OCI-LY3 (cell line): ENCODE measurements around the gene SELENOM.

Experiments
- H2AFZ ChIP-seq: fragments of 200-600, 300-600 bp; shearing (Covaris generic); 2 replicates; pipeline ENCODE4 v1.6.0; 2014; ENCODE audit warnings: antibody characterized with exemption, low read depth, low read length
- H3K27ac ChIP-seq: fragments of 200-600, 300-600 bp; sonication (generic); 2 replicates; pipeline ENCODE4 v1.5.1; 2014; ENCODE audit warnings: mild to moderate bottlenecking, low read length, moderate library complexity, mixed read lengths
- H3K27me3 ChIP-seq: fragments of 200-600, 300-600 bp; sonication (generic); 2 replicates; pipeline ENCODE4 v1.6.1; 2014; ENCODE audit warnings: low read depth, low read length, mixed read lengths
- H3K36me3 ChIP-seq: fragments of 200-600, 300-600 bp; sonication (generic); replicated peaks from 2 replicates; pipeline ENCODE3; 2014; ENCODE audit warnings: low read depth, low read length, mixed read lengths
- H3K4me1 ChIP-seq: fragments of 300-600, 200-600 bp; sonication (generic); 2 replicates; pipeline ENCODE4 v1.6.1; 2014; ENCODE audit warnings: low read length, mixed read lengths
- H3K4me2 ChIP-seq: fragments of 200-600, 300-600 bp; sonication (generic); 2 replicates; pipeline ENCODE4 v1.6.1; 2014; ENCODE audit warnings: low read length, mixed read lengths
- H3K4me3 ChIP-seq: fragments of 300-600, 200-600 bp; sonication (generic); 2 replicates; pipeline ENCODE4 v1.5.1; 2014; ENCODE audit warnings: antibody characterized with exemption, mild to moderate bottlenecking, low read length, moderate library complexity
- H3K79me2 ChIP-seq: fragments of 300-600, 200-600 bp; shearing (Covaris generic); 2 replicates; pipeline ENCODE4 v1.6.1; 2014; ENCODE audit warnings: mild to moderate bottlenecking, low read length, mixed read lengths
- H3K9ac ChIP-seq: fragments of 300-600, 200-600 bp; shearing (Covaris generic); 2 replicates; pipeline ENCODE4 v1.6.0; 2014; ENCODE audit warnings: mild to moderate bottlenecking, low read length, moderate library complexity
- H3K9me3 ChIP-seq: fragments of 200-600, 300-600 bp; shearing (Covaris generic); 2 replicates; pipeline ENCODE4 v1.6.1; 2014; ENCODE audit warnings: low read length, mixed read lengths; ENCODE audit not compliant: insufficient read depth
- H4K20me1 ChIP-seq: fragments of 200-600, 300-600 bp; sonication (generic); 2 replicates; pipeline ENCODE4 v1.6.1; 2016; ENCODE audit warnings: low read length, mixed read lengths; ENCODE audit not compliant: insufficient read depth
- EZH2phosphoT487 ChIP-seq: fragments of 200-600 bp; shearing (Covaris generic); IDR thresholded peaks from 2 replicates; pipeline ENCODE4 v1.6.1; 2018; ENCODE audit warnings: antibody characterized with exemption, mixed run types, low read depth
- TF ChIP-seq, protein P1 (sequence below): fragments of 200-600, 300-600 bp; sonication (generic); IDR thresholded peaks from 2 replicates; pipeline ENCODE4 v1.5.1; 2014; ENCODE audit warnings: antibody characterized with exemption, low read length, low read depth

The SELENOM gene

GRCh38 chr22:31151872-31152271, 44.5 kb upstream of the SELENOM start:
- TF ChIP-seq EZH2phosphoT487, result no peak

GRCh38 chr22:31150615-31151014, 43.2 kb upstream of the SELENOM start:
- no peak for TF ChIP-seq EZH2phosphoT487
- TF ChIP-seq, protein P1, sequence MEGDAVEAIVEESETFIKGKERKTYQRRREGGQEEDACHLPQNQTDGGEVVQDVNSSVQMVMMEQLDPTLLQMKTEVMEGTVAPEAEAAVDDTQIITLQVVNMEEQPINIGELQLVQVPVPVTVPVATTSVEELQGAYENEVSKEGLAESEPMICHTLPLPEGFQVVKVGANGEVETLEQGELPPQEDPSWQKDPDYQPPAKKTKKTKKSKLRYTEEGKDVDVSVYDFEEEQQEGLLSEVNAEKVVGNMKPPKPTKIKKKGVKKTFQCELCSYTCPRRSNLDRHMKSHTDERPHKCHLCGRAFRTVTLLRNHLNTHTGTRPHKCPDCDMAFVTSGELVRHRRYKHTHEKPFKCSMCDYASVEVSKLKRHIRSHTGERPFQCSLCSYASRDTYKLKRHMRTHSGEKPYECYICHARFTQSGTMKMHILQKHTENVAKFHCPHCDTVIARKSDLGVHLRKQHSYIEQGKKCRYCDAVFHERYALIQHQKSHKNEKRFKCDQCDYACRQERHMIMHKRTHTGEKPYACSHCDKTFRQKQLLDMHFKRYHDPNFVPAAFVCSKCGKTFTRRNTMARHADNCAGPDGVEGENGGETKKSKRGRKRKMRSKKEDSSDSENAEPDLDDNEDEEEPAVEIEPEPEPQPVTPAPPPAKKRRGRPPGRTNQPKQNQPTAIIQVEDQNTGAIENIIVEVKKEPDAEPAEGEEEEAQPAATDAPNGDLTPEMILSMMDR, result peak; percentile 37

More at GRCh38 chr22:31151872-31152271, 44.5 kb upstream of the SELENOM start:
- Histone ChIP-seq H3K4me3 (no peak overlapping the region), H3K27me3 (no peaks in the 10 kb centered on the region), H3K79me2 (no peaks in the 10 kb centered on the region), H3K27ac (no peak overlapping the region), H4K20me1 (no peaks in the 10 kb centered on the region), H3K4me1 (no peaks in the 10 kb centered on the region), H3K36me3 (no peaks in the 10 kb centered on the region), H3K9me3 (no peaks in the 10 kb centered on the region), H3K9ac (no peak overlapping the region), H2AFZ (no peak overlapping the region), H3K4me2 (no peak overlapping the region)

DNA sequence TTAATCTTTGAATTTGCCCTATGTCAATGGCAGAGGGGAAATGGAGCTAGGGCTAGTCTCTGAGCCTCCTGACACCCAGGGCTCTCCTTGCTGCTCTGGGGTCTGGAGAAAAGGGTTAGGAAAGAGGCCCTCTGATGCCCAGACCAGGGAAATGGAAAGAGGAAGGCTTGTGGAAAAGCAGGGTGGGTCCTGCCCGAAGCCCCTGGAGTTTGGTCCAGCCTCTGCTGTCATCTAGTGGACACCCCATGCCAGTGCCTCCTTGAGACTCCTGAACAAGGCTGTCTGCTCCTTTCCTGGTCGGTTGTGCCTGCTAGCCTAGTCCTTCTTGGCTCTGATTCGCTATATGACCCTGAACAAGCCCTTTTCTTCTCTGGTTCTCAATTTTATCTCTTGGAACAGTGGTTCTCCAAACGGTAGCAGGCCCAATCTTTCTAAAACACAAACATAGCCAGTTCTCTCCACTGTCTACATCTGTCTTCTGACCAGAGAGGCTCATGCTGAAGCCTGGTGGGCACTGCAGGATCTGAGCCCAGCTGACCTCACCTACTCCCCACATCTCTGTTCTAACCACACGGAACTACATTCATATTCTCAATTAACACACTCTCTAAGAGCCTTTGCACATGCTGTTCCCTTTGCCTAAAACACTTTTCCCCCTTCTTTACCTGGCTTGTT, 41.7 kb upstream of the SELENOM start:
- Histone ChIP-seq H3K4me2 (0 out of 2 replicates have a peak overlapping the region, but pooled peaks have one; percentile 34), H3K27me3 (0 out of 2 replicates have a peak, but pooled peaks cover 4% of the 10 kb centered on the region), H2AFZ (peak overlapping the region; percentile 91), H3K79me2 (no peaks in the 10 kb centered on the region), H3K9ac (no peak overlapping the region), H3K36me3 (no peaks in the 10 kb centered on the region), H3K9me3 (no peaks in the 10 kb centered on the region), H3K4me3 (no peak overlapping the region), H4K20me1 (no peaks in the 10 kb centered on the region), H3K4me1 (no peaks in the 10 kb centered on the region), H3K27ac (no peak overlapping the region)
- no peak for TF ChIP-seq EZH2phosphoT487
- TF ChIP-seq, protein P1, result peak; percentile 95

More at GRCh38 chr22:31150615-31151014, 43.2 kb upstream of the SELENOM start:
- H3K36me3 ChIP-seq, result no peaks in the 10 kb centered on the region
- H3K27me3 ChIP-seq, result no peaks in the 10 kb centered on the region
- no peaks in the 10 kb centered on the region for H3K9me3 ChIP-seq
- no peaks in the 10 kb centered on the region for H3K4me1 ChIP-seq
- H3K4me3 ChIP-seq, result no peak overlapping the region
- H3K9ac ChIP-seq, result no peak overlapping the region
- no peak overlapping the region for H2AFZ ChIP-seq
- H3K27ac ChIP-seq, result no peak overlapping the region
- no peaks in the 10 kb centered on the region for H3K79me2 ChIP-seq
- no peak overlapping the region for H3K4me2 ChIP-seq
- no peaks in the 10 kb centered on the region for H4K20me1 ChIP-seq

GRCh38 chr22:31148488-31148887, 41.1 kb upstream of the SELENOM start:
- H3K9ac ChIP-seq, result no peak overlapping the region
- no peak overlapping the region for H3K4me3 ChIP-seq
- no peak for TF ChIP-seq EZH2phosphoT487
- TF ChIP-seq, protein P1, result no peak
- H3K4me1 ChIP-seq, result no peaks in the 10 kb centered on the region
- H4K20me1 ChIP-seq, result no peaks in the 10 kb centered on the region
- peak overlapping the region; percentile 91 for H2AFZ ChIP-seq
- no peak overlapping the region for H3K4me2 ChIP-seq
- no peaks in the 10 kb centered on the region for H3K79me2 ChIP-seq
- peaks cover 4% of the 10 kb centered on the region; the same call in 1 of the 2 replicates for H3K27me3 ChIP-seq
- H3K27ac ChIP-seq, result no peak overlapping the region
- no peaks in the 10 kb centered on the region for H3K9me3 ChIP-seq
- no peaks in the 10 kb centered on the region for H3K36me3 ChIP-seq
